Lung (tissue), 12 donors: ENCODE data around the gene BICDL1. TPM values are rescaled to one million over a fixed set of nuclear protein-coding genes. Genes with fewer than 3 reads are reported as not detected.
"Not testable (repeated sequence)": the region's sequence is repeated elsewhere in the genome, so short reads cannot be mapped to it uniquely, and the experiment has no call there.

Experiments used
- ATAC-seq: fragments of 200-7000 bp; cut with Tn5 transposase; one replicate; pipeline ENCODE4 v1.9.1; 2020; ENCODE audit warnings: moderate number of reproducible peaks; ENCODE audit not compliant: insufficient read depth, low FRiP score
- DNase-seq, 3 donors: peaks; one replicate each; pipeline ENCODE4 v3.0.0-alpha.2; 2013 to 2017
- H3K27ac ChIP-seq, 2 donors: one replicate each; pipeline ENCODE4 v1.5.1; 2013; ENCODE audit warnings: mild to moderate bottlenecking in 2 of 2, moderate library complexity in 2 of 2, control low read depth in 1 of 2, inconsistent platforms in 1 of 2, low read depth in 1 of 2, low read length in 1 of 2
- H3K27me3 ChIP-seq, 3 donors: one replicate each; pipeline ENCODE4 v1.5.1; 2013; ENCODE audit warnings: low read length in 2 of 3; ENCODE audit not compliant: control insufficient read depth in 3 of 3, insufficient read depth in 3 of 3
- H3K36me3 ChIP-seq, 4 donors: one replicate each; pipeline ENCODE4 v1.5.1; 2013; ENCODE audit warnings: low read length in 4 of 4, mild to moderate bottlenecking in 1 of 4, moderate library complexity in 1 of 4; ENCODE audit not compliant: control insufficient read depth in 4 of 4, insufficient read depth in 4 of 4
- H3K4me1 ChIP-seq, 5 donors: one replicate each; pipeline ENCODE4 v1.5.1; 2013; ENCODE audit warnings: low read length in 5 of 5, mild to moderate bottlenecking in 2 of 5, moderate library complexity in 1 of 5; ENCODE audit not compliant: control insufficient read depth in 5 of 5, insufficient read depth in 5 of 5
- H3K4me3 ChIP-seq: one replicate; pipeline ENCODE4 v1.5.1; 2013; ENCODE audit warnings: mild to moderate bottlenecking, control low read depth, moderate library complexity
- H3K9ac ChIP-seq, 2 donors: one replicate each; pipeline ENCODE4 v1.5.1; 2013; ENCODE audit warnings: low read length in 2 of 2, control low read depth in 1 of 2; ENCODE audit not compliant: insufficient read depth in 1 of 2
- H3K9me3 ChIP-seq, 4 donors: one replicate each; pipeline ENCODE4 v1.5.1; 2013; ENCODE audit warnings: low read length in 3 of 4, mild to moderate bottlenecking in 1 of 4, moderate library complexity in 1 of 4; ENCODE audit not compliant: control insufficient read depth in 4 of 4, insufficient read depth in 3 of 4
- CTCF ChIP-seq: IDR thresholded peaks from 2 replicates; pipeline ENCODE4 v1.5.1; 2012; ENCODE audit warnings: mild to moderate bottlenecking; ENCODE audit errors: control extremely low read depth, extremely low read depth
- WGBS, 2 donors: extraction: QIAGEN DNeasy Blood & Tissue Kit; methylation state at CpG; one replicate each; pipeline ENCODE4 v1.1.7; 2013; 5-methylcytosine and 5-hydroxymethylcytosine counted together
- polyA plus RNA-seq, 2 donors: library from polyadenylated mRNA; stranded (reverse); fragments of 200-250 nt; gene quantifications; one replicate each; pipeline ENCODE4 v1.2.1, GENCODE V29; 2013
- total RNA-seq, 2 donors: library from RNA; depleted of rRNA in 1 of 2; stranded (reverse); fragments of >200 nt in 1 of 2; gene quantifications; one replicate each; pipeline ENCODE4 v1.2.1, GENCODE V29; 2014 to 2021
- donor health status: control.
- donor health status: control.
- donor health status: Bipolar disorder and iron deficiency.
- donor health status: healthy.
- donor health status: DM: yes; HTN: yes; CAD: no.

The BICDL1 gene
- total and polyA plus RNA-seq, 4 donors, result 5.2 to 23.7 (median 13.7) TPM

- H3K36me3 ChIP-seq, result no peaks in the 10 kb centered on the region
- 67 to 77% methylated on average over 11 of the region's 11 CpGs for WGBS, 2 donors
Observed at GRCh38 chr12:120041386-120042231, 52.6 kb downstream of the BICDL1 start.

GRCh38 chr12:120045367-120045766 is 56.3 kb downstream of the BICDL1 start:
- H3K9ac ChIP-seq, H3K27ac ChIP-seq, H3K9me3 ChIP-seq, H3K4me1 ChIP-seq, H3K27me3 ChIP-seq, H3K36me3 ChIP-seq, DNase-seq, ATAC-seq, H3K4me3 ChIP-seq: not testable (repeated sequence)
- 92% methylated on average over 3 of the region's 5 CpGs for WGBS, 2 donors

More at GRCh38 chr12:120041386-120042231, 52.6 kb downstream of the BICDL1 start:
- peak; percentile 10 to 26 (median 24) for DNase-seq
- TF ChIP-seq CTCF, result no peak
- Histone ChIP-seq H3K27me3 (no peaks in the 10 kb centered on the region), H3K4me3 (no peak overlapping the region), H3K9me3 (no peaks in the 10 kb centered on the region), H3K9ac (no peak overlapping the region), H3K27ac (no peak overlapping the region), H3K4me1 (no peaks in the 10 kb centered on the region)
- ATAC-seq, result no peak

- 97 to 100% methylated on average over 1 of the region's 1 CpG for WGBS, 2 donors
- no peak overlapping the region for H3K9ac ChIP-seq
- no peak overlapping the region for H3K27ac ChIP-seq
- H3K4me3 ChIP-seq, result no peak overlapping the region
- H3K4me1 ChIP-seq, result no peaks in the 10 kb centered on the region
- ATAC-seq, result no peak
- no peaks in the 10 kb centered on the region for H3K27me3 ChIP-seq
- no peak for TF ChIP-seq CTCF
- DNase-seq, result no peak
- H3K36me3 ChIP-seq, result no peaks in the 10 kb centered on the region
- no peaks in the 10 kb centered on the region for H3K9me3 ChIP-seq
Observed at GRCh38 chr12:120047072-120047471, 58.0 kb downstream of the BICDL1 start.

GRCh38 chr12:120048263-120048662 is 59.2 kb downstream of the BICDL1 start:
- ATAC-seq, result no peak
- Histone ChIP-seq H3K9ac (no peak overlapping the region), H3K36me3 (no peaks in the 10 kb centered on the region), H3K27me3 (no peaks in the 10 kb centered on the region), H3K9me3 (no peaks in the 10 kb centered on the region), H3K4me1 (no peaks in the 10 kb centered on the region), H3K27ac (no peak overlapping the region), H3K4me3 (no peak overlapping the region)
- DNase-seq, result no peak
- TF ChIP-seq CTCF, result no peak
